Uterus (tissue), 2 donors: ENCODE measurements around the gene SNRPE.

Source experiments
- CTCF ChIP-seq, 4 experiments: fragments of 200-600 bp in 2 of 4; fragments of 450-650 bp in 2 of 4; sonication (generic) in 2 of 4; IDR thresholded peaks; one replicate each; pipeline ENCODE4 v1.5.1; 2016 to 2019; ENCODE audit warnings: antibody characterized with exemption in 4 of 4, mild to moderate bottlenecking in 2 of 4, moderate library complexity in 1 of 4
- POLR2A ChIP-seq, 2 donors: fragments of 450-650 bp; IDR thresholded peaks; one replicate each; pipeline ENCODE4 v1.6.1; 2016; ENCODE audit warnings: antibody characterized with exemption in 2 of 2, mild to moderate bottlenecking in 1 of 2, moderate library complexity in 1 of 2

- no peak for TF ChIP-seq CTCF (IDR thresholded peaks at IDR 0.05)
- TF ChIP-seq POLR2A (IDR thresholded peaks at IDR 0.05): no peak
Observed at GRCh38 chr1:203839081-203839480, 22.3 kb upstream of the SNRPE start.
